HT1080 (cell line): Measurements from ENCODE around the gene CENPV. TPM values are rescaled to one million over a fixed set of nuclear protein-coding genes. Genes with fewer than 3 reads are reported as not detected.
A peak's percentile ranks its signal among the peaks of the same experiment; 100 is the strongest.

Source experiments
- DNase-seq: peaks from one replicate; pipeline ENCODE4 v3.0.0-alpha.2; 2015; ENCODE audit warnings: low read depth
- total RNA-seq: library from RNA; depleted of rRNA; stranded (reverse); fragments of >200 nt; shearing (Covaris generic); gene quantifications from 2 replicates; pipeline ENCODE4 v1.2.3, GENCODE V29; 2014

Gene CENPV
- total RNA-seq, 1 experiment from 2014 or later: 23.7 TPM

DNA sequence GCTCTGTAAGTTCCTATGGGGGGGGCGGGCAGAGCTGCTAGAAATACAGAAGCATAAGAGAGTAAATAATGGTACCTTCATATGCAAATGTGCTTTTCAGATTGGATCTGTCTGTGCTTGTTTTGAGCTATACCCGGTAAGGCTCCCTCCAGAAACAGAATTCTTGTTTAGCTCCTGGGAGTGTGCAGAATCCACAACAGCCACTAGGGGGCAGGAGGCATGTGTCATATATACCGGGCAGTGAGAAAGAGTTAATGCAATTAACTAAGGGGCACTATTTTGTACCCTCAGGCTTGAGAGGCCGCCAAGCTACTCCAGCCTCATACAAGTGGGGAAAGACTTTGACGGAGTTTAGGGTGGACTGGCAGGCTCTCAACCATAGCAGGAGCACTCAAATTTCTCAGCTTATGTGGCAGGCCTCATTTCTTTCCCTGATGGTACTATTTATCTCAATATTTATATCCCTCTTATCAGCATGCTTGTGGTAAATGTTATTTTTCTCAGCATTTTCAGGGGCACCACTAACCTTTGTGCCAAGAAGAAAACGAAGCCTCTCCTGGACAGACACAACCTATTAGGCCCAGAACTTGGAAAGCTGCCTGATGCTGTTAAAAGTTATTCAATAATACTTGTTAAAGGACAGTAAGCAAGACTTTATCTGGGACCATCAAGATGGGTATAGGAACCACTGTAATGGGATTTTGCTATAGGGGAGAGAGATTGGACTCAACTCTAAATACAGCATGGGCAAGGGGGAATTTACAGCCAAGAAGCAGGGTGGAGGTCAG, 10.7 kb upstream of the CENPV start:
- DNase-seq: peak; percentile 66

DNA sequence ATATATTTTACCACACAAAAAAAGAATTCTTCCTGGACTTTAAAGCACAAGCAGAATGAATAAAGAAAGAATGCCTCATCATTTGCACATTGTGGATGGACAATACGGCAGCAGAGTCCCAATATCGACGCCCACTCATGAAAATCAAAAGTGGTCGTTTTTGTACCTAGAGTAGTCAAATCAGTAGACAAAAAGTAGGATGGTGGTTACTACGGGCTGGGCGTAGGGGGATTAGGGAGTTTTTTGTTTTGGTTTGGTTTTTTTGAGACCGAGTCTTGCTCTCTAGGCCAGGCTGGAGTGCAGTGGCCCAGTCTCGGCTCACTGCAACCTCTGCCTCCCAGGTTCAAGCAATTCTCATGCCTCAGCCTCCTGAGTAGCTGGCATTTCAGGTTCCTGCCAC, 8.6 kb upstream of the CENPV start:
- no peak for DNase-seq

DNA sequence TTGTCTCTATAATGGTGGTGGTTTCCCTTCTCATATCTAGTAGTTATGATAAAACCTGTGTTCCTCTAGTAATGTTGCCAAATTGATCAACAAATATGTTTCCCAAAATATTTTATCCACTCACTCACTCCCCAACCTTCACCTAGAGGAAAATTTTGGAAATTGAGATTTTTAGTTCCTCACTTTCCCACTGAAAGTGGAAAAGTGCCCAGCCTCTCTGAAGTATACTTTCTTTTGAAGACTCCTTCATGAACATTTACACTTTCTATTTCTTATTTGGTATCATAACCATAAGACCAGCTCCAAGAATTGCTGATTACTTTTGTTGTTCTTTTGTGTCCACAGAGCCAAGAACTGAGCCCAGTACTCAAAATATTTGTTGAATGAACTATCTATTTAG, 5.1 kb upstream of the CENPV start:
- DNase-seq: no peak

DNA sequence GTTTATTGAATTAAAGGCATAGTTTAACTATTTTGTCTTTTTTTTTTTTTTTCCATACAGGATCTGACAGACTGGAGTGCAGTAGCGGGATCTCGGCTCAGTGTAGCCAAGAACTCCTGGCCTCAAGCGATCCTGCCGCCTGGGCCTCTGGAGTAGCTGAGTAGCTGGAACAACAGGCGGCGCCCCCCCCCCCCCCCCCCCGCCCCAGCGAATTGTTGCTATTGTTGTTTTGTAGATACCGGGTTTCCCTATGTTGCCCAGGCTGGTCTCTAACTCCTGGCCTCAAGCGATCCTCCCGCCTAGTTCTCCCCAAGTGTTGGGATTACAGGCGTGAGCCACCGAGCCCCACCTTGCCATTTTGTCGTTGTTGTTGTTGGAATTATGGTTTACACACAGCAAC, 1.3 kb upstream of the CENPV start:
- DNase-seq: no peak

DNA sequence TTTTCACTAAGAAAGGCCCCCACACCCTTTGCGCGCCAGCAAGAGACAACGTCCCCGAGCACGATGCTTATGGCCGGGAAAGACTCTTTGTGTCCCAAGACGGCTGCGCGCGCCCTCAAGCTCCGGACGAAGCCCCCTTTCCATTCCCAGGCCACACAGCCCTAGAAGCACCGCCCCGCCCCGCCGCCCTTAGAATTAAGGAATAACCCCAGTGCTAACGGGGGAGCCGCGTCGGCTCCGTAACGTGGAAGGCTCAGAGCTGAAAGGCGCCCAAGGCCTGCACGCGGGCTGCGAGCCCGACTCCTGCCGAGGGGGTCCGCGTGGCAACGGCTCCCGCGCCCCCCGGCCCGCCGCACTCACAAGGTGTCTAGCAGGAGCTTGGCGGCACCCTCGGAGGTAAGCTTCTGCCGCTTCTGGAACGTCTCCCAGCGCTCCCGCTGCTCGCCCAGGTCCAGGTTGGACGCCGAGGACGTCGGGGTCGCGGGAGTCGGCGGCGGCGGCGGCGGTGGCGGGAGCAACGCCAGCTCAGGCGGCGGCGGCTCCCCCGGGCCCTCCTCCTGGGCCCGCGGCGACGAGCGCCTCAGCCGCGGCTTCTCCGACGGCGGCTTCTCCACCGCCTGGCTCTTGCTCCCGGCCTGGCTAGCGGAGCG, 477 bp downstream of the CENPV start:
- peak; percentile 29 for DNase-seq

DNA sequence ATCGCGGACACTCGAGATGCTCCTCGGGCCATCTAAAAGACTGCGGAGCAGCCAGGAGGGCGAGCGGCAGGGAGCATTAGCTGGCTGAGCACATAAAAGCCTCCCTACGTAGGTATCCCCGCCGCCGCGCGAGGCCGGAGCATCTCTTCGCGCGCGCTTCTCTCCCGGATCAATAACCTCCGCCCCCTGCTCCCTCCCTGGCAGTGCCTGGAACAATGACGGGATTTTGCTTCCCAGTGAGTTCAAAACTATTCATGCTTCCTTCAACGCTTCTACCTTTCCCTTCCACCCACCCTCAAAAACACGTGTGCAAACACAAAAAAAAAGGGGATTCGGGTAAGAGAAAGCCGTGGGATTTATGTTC, 984 bp downstream of the CENPV start:
- no peak for DNase-seq

DNA sequence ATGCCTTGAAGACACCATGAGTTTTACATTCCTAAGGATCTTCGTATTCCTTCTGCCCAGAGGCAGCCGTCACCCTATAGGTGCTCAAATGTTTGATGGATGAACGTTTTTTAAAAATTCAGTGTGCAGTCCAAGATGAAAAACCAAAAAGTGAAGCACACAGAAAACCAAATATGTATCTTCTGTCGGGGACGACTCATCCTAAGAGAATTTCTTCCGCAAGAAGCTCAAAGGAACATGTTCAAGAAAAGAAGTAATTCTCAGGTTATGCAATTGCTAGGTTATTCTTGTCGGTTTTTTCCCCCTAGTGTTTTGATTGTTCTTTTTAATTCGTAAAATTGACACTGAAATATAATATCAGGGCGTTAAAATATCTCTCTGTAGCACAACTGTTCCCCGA, 1.4 kb downstream of the CENPV start:
- no peak for DNase-seq

DNA sequence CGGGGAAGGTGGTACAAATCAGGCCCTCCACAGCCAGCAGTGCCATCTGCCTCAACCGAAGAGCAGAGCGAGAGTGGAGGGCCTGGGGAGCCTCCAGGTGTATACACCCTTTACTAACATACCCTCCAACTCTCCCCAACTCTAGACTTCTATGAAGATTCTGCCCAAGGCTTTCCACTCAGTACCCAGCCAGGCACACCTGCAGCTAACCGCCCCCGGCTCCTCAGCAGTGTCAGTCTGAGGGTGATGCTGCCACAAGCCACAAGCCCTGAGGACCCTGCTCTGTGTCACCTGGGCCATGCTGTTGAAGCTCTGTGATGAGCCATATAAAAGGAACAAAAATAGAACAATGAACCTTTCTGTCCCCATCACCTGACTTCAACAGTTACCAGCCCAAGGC, 3.8 kb downstream of the CENPV start:
- DNase-seq: no peak

DNA sequence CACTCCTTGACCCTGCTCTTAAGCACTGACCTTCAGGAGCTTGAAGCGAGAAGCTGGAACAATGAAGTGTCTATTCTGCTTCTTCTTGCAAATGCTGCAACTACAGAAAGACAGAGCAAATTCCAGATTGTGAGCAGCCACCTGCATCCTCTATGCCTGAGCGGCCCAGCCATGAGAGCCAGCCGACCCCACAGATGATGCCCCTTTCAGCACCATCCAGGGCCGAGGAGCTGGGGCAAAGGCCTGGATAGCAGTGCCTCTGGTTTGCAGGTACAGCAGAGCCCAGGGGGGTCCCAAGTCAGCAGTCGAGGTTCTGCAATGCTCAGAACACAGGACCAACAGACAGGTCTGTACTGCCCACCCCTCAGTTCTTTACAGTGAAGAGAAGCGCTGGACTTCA, 4.7 kb downstream of the CENPV start:
- DNase-seq: no peak

DNA sequence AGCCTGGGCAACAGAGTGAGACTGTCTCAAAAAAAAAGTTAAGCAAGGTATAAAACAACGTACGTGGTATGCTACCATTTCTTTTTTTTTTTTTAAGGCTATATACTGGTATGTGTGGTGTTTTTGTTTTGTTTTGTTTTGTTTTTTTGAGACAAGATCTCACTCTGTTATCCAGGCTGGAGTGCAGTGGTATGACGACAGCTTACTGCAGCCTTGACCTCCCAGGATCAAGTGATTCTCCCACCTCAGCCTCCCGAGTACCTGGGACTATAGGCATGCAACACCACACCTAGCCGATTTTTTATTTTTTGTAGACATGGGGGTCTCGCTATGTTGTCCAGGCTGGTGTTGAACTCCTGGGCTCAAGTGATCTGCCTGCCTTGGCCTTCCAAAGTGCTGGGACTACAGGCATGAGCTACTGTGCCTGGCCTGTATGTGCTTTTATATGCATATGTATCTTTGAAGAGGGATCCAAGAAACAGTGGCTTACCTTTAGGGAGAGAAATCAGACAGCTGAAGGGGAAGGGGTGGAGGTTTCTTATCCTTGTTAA, 6.5 kb downstream of the CENPV start:
- no peak for DNase-seq

DNA sequence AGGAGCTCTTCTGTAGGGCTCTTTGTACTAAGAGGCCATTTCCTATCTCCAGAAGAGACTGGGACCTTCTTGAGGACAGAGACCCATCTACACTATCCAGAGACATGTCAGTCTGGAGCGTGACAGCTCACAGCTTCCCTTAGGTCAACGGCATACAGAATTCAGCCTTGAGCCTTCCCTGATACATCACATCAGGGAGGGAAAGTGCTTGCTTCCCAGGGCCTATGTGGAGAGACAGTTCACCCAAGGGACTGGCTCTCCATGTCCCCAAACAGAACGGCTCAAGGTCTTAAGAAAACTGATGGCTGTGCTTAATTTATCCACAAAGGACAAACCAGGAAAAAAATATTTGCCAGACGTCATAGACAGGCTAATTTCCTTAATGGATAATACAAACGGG, 7.7 kb downstream of the CENPV start:
- no peak for DNase-seq

DNA sequence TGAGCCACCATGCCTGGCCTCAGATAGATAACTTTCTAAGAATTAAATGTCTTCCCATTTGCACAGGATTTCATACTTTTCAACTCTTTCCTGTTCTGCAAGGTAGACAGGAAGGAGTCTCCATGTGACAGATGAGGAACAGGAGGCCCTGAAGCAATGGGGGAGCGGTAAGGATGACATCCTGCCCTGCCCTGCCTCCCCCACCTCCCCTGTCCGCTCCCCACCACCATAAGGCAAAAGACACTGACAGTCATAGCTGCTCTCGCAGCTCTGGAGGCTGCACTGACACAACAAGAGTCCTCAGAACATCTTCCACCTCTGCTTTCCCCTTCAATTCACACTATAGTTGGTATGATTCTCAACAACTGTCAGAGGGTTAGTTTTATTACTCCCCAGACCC, 9.7 kb downstream of the CENPV start:
- DNase-seq: no peak

DNA sequence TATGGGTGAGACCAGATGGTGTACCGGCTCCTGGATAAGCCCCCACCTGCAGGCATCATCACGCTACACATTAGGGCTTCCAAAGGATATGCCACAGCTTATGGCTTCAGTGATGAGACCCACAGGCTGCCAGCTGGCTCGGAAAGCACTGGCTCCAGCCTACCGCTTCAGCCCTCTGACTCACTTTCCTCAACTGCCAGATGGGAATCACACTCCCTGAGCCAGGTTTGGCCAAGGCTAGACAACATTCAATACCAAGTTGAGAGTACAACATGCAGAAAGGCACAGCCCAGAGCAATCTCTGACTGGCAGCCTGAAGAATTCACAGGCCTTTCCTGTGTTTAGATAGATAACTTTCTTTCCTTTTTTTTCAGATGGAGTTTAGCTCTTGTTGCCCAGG, 10.3 kb downstream of the CENPV start:
- DNase-seq: no peak

DNA sequence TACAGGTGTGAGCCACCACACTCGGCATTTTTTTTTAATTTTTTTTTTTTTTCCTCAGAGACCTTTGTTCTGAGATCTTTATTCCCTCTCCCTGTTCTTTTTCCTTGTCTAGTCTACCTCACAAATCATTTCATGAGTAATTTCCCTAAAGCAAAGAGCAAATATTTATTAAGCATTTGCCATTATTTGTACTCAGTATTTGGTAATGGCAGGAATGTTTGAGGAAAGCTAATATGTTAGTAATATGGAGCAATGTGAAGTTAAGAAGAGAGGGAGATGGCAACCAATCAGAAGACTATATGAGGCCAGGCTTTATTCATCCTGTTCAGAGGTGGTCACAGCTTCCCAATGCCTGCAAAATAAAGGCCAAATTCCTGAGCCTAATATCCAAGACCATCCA, 13.3 kb downstream of the CENPV start:
- no peak for DNase-seq

DNA sequence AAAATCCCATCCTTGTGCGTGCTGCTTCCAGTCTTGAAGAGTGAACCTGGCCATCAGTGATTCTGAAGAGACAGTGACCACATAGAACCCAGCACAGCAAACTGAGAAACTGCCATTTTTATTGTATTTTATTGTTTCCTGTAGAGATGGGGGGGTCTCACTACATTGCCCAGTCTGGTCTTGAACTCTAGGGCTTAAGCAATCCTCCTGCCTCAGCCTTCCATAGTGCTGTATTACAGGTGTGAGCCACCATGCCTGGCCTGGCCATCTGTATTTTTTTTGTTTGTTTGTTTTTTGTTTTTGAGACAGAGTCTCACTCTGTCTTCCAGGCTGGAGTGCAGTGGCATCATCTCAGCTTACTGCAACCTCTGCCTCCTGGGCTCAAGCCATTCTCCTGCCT, 13.9 kb downstream of the CENPV start:
- no peak for DNase-seq

DNA sequence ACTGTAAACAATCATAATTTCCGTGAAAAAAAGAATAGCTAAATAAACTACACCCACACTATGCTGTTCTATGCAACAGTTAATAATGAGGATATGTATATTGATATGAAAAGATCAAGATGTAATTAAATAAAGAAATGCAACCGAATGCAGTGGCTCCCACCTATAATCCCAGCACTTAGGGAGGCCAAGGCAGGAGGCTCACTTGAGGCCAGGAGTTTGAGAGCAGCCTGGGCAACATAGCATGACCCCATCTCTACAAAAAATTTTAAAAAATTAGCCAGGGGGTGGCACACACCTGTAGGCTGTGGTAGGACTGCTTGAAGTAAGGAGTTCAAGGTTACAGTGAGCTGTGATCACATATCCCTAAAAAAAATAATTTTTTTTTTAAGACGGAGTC, 14.9 kb downstream of the CENPV start:
- DNase-seq: no peak

DNA sequence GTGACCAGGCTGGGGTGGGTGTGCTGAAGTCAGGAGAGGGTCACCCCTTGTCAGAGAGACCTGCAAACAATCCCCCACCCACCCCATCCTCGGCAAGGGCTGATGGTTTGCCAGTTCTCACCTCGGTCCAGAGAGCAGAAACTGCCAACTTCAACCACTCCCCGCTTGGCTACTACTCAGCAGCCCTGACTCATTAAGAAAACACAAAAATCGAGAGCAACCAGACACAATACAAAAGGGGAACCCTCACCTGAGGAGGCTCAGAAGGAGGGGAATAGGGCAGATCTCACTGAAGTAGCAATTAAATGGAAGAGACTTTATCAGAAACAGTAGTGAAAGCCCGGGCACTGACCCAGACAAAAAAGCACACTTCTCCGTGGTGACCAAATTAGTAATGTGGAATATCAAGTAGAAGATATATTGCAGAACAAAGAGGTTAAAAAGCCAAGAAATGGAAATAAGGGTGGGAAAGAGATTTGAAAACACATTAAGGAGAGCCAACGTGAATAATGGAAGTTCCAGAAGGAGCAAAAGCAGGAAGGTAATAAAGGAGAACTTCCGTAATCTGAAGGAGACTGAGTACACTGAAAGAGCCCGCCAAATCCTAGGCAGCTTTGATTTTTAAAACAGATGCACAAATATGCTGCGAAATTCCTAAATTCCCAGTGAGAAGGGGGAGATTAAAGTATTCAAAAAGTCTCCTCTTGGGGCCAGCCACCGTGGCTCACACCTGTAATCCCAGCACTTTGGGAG, 23.6 kb downstream of the CENPV start:
- peak; percentile 63 for DNase-seq

DNA sequence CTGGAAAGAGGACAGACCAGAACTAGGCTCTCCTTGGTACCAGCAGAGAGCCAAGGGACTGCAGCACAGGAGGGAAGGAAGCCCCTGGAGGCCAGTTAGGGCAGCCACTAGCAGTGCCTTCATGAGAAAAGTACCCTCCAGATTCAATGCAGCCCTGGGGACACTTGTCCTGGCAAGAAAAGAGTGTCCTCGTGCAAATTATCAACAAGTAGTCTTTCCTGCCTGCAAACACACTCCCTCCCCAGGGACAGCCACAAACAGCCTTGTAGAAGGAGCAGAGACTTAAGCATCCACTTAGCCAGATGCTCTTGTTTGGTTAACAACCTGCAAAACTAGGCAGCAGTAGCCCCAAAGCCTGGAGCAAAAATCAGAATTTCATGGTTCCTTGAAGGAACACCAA, 24.3 kb downstream of the CENPV start:
- DNase-seq: no peak

DNA sequence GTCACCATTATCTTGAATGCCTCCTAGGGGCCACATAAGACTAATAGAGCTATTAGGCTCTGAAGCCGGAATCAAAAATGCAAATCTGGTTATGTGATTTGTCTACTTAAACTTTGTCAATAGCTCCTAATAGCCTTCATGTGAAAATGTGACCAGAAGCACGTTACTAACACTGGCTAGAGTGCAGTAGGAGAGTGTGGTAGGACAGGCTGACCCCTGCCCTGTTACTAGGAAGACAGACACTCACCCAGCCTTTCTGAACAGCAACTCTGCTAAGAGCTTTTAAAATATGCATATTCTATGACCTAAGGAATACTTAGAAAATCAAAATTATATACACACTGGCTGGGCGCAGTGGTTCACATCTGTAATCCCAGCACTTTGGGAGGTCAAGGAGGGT, 26.3 kb downstream of the CENPV start:
- DNase-seq: no peak

DNA sequence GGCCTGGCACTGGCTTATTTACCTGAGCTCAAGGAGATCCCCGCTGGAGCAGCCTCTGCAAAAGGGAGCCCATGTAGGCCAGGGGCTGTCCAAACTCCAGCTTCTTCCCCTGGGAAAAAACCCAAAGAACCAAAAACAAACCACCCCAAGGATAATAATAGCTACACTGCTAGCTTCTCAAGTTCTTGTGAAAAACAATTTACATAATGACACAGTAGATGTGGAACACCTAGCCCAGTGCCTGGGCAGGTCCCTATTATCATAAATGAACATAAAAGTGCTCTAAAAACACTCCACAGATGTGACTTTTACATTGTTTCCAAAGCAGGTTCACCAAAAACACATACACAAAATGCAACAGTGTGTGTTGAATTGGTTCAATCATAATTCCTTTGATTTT, 27.3 kb downstream of the CENPV start:
- DNase-seq: no peak

DNA sequence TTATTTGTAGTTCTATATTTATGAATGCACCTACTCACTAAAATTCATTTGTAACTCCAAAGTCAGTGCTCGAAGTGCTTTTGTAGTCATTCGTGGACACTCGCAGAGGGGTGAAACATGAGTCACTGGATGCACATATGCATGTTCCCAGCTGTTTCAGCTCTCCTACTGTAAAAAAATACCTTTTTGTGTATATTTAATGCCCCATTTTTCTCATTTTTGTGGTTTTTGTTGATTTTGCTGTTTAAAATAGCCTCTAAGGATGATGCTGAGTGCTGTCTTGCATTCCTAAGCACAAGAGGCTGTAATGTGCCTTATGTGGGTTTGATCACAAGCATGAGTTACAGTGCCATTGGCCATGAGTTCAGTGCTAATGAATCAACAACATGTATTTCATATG, 30.6 kb downstream of the CENPV start:
- no peak for DNase-seq

DNA sequence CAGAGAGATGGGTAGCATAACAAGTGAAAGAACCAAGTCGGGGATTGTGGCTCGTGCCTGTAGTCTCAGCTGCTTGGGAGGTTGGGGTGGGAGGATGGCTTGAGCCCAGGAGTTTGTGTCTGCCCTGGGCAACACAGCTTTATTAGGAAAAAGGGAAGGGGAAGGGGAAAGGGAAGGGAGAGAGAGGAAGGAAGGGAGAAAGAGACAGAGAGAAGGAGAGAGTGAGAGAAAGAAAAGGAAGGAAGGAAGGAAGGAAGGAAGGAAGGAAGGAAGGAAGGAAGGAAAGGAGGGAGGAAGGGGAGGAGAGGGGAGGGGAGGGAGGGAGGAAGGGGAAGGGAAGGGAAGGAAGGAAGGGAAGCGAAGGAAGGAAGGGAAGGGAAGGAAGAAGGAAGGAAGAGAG, 33.3 kb downstream of the CENPV start:
- DNase-seq: no peak
